Measurements from ENCODE around the gene ARHGEF3.

The ARHGEF3 gene, protein sequence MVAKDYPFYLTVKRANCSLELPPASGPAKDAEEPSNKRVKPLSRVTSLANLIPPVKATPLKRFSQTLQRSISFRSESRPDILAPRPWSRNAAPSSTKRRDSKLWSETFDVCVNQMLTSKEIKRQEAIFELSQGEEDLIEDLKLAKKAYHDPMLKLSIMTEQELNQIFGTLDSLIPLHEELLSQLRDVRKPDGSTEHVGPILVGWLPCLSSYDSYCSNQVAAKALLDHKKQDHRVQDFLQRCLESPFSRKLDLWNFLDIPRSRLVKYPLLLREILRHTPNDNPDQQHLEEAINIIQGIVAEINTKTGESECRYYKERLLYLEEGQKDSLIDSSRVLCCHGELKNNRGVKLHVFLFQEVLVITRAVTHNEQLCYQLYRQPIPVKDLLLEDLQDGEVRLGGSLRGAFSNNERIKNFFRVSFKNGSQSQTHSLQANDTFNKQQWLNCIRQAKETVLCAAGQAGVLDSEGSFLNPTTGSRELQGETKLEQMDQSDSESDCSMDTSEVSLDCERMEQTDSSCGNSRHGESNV

DNA sequence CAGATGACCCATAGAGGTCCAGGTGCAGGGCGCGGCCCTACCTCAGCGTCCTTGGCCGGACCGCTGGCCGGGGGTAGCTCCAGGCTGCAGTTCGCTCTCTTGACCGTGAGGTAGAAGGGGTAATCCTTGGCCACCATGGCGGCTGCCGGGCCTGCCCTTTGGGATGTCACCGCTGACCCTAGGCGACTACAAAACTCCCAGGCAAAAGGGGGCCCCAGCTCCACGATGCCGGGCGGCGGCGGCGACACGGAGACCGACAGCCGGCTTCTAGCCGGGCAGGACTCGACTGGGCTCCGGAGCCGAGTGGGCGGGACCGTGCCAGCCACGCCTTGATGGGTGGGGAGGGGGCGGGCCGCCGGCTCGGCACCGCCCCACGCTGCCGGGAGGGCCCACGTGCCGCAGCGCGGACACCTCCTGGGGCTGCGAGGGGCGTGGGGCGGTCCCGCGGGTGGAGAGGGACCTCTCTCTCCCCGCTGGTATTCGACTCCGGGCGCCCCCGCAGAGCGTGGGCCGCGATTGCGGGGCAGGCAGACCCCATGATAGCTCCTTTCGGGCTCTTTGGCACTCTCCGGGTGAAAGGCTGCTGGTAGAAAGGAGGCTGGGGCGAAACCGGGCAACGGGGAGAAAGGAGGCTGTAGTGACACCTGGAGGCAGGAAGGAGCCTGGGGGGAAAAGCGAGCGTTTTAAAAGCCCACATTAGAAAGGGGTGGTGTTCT lies at the start of gene ARHGEF3:
Gene ARHGEF3, minus strand, starts transcription at position 288 of the 716 bp plus-strand sequence. Its CDS starts 151 bp downstream, at position 137.
- TF ChIP-seq, protein P1, sequence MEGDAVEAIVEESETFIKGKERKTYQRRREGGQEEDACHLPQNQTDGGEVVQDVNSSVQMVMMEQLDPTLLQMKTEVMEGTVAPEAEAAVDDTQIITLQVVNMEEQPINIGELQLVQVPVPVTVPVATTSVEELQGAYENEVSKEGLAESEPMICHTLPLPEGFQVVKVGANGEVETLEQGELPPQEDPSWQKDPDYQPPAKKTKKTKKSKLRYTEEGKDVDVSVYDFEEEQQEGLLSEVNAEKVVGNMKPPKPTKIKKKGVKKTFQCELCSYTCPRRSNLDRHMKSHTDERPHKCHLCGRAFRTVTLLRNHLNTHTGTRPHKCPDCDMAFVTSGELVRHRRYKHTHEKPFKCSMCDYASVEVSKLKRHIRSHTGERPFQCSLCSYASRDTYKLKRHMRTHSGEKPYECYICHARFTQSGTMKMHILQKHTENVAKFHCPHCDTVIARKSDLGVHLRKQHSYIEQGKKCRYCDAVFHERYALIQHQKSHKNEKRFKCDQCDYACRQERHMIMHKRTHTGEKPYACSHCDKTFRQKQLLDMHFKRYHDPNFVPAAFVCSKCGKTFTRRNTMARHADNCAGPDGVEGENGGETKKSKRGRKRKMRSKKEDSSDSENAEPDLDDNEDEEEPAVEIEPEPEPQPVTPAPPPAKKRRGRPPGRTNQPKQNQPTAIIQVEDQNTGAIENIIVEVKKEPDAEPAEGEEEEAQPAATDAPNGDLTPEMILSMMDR (IDR thresholded peaks at IDR 0.05) = peak; percentile 29; the same call in 1 of the 2 replicates

DNA sequence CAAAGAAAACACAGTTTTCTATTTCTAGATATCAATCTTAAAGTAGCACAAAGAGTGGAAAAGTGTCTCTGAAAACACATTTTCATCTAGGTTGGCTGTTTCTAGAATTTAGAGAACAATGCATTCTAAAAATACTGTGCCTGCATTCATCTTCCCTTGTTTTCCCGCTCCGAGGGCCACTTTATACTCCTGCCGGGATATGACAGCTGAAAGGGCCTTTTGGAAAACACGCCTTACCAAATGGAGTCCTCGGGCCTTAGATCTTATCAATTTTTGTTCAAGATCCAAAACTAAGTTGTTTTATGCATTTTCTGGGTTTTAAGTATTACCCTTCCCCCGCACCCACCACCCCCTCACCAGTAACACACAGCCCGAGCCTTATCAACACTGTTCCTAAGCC lies 47.9 kb upstream of the ARHGEF3 start:
- TF ChIP-seq, protein P1 (IDR thresholded peaks at IDR 0.05) = no peak

DNA sequence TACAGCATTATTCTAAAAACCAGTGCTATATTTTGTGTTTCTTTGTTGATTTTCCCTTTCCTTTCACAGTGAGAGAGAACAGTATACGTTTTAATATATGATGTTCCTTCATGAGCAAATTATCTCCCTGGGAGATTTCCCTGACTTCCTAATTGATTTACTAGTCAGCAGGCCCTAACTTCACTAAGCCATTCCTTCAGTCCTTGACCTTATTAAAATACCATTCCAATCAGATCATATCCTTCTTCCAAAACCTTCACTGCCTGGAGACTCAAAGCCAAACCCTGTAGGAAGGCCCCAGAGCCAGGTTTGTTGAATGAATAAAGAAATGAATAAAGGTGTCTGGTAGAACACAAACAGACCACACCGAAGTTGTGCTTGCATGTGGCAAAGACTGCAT lies 43.8 kb upstream of the ARHGEF3 start:
- TF ChIP-seq, protein P1 (IDR thresholded peaks at IDR 0.05) = no peak

DNA sequence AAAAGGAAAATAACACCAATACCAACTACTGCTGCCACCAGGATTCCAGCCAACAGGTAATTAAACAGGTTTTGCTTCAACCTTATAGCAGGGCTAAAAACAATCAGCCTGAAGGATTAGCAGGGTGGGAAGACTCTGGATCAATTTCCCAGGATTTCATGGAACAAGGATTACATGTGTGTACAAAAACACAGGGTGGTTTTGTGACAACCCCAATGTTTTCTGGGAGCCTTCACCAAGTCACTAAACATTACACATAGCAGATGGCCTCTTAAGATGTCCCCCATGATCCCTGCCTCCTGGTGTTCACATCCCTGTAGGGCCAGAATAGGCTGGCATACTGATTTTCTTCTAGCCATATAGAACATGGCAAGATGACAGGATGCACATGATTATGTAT lies 42.8 kb upstream of the ARHGEF3 start:
- TF ChIP-seq, protein P1 (IDR thresholded peaks at IDR 0.05) = no peak

DNA sequence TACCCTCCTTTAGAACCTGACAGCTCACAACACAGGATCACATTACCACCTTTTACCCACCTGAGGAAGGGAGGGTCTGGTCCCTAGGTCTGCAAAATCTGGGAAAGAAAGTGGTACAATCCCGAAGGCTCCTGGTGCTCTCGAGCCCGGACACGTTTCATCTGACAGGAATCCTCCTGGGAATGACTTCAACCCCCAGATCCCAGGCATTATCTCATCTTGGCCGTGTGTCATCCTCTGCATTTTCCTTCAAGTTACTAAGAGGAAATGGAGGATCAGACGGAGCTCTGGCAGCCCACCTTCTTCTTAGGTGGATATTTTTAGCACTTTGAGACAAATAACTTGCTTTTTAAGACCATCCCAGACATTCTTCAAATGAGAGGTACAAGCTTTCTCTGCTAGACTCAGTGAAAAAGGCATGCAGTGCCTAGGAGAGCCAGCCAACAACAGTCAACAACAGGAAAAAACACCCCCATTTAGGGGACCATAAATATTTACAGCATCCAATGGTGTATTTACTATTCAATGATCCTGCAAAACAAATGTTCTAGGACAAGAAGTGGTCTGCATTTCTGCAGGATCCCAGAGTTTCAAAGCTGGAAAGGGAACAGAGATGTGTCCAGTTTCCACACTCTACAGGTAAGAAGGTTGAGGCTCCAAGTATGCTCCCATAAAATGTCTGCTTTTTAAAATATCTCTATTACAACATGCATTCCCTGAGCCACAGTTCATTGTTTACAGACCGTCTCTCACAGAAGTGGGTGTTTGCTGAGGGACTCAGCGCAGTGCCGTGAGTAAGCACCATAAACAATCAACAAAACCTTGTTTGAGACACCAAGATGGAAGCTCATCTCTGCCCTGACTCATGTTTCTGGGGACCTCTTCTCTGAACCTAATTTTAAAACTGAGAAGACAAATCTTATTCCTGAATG lies 38.3 kb upstream of the ARHGEF3 start:
- TF ChIP-seq, protein P1 (IDR thresholded peaks at IDR 0.05) = no peak

DNA sequence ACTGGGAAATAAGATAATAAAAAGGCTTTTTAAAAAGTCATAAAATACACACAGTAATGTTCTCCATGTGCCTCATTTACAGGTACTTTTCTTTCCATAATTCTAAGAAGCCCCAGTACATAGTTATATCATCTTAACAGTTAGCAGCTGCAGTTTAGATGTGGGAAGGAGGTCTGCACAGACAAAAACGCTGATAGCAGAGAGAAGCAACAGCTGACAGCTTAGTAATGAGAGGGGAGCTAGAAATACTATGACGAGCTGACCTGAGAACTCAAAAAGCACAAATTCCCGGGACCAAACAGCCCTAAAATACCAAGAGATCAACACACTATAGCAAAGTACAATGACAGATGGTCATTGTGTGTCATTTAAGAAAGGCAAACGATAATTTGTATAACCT lies 36.7 kb upstream of the ARHGEF3 start:
- TF ChIP-seq, protein P1 (IDR thresholded peaks at IDR 0.05) = no peak
